NK-92 (cell line): ENCODE results near the gene VEGFB.

Source experiments
- DNase-seq: peaks from one replicate; lab custom pipeline; 2025; ENCODE audit not compliant: unreplicated experiment; lab: John Stamatoyannopoulos, UW

VEGFB gene

GRCh38 chr11:64233913-64234586 lies at the start of gene VEGFB:
VEGFB (plus strand) TSS chr11:64234584; CDS start chr11:64234834, 250 bp downstream.
- no peak for DNase-seq

GRCh38 chr11:64185175-64185692 lies 49.1 kb upstream of the VEGFB start:
- no peak for DNase-seq

GRCh38 chr11:64185693-64186491 lies 48.5 kb upstream of the VEGFB start, which contains the start of gene STIP1:
STIP1 (plus strand) TSS chr11:64186171; CDS start chr11:64186262, 91 bp downstream.
- peak; percentile 98 for DNase-seq

- no peak for DNase-seq
These were observed 47.8 kb upstream of the VEGFB start for GRCh38 chr11:64186492-64187165.

GRCh38 chr11:64192434-64192833 lies 42.0 kb upstream of the VEGFB start:
- DNase-seq: no peak

GRCh38 chr11:64196626-64197025 lies 37.8 kb upstream of the VEGFB start:
- no peak for DNase-seq

- DNase-seq: no peak
These were observed 35.9 kb upstream of the VEGFB start for GRCh38 chr11:64198511-64198910.

GRCh38 chr11:64201543-64201942 lies 32.8 kb upstream of the VEGFB start:
- no peak for DNase-seq

GRCh38 chr11:64202992-64203391 lies 31.4 kb upstream of the VEGFB start:
- DNase-seq: no peak

- DNase-seq: no peak
These were observed 30.8 kb upstream of the VEGFB start for GRCh38 chr11:64203421-64204079.

- no peak for DNase-seq
These were observed 30.3 kb upstream of the VEGFB start for GRCh38 chr11:64204080-64204440.

GRCh38 chr11:64204464-64204989 lies 29.9 kb upstream of the VEGFB start:
- peak; percentile 42 for DNase-seq

- DNase-seq: no peak
These were observed 27.7 kb upstream of the VEGFB start, which contains the start of gene FERMT3 for GRCh38 chr11:64206457-64207255. FERMT3 (plus strand) TSS chr11:64206721; CDS start chr11:64207365, 644 bp downstream.

- no peak for DNase-seq
These were observed 26.9 kb upstream of the VEGFB start for GRCh38 chr11:64207256-64208085.

- DNase-seq: no peak
These were observed 26.1 kb upstream of the VEGFB start for GRCh38 chr11:64208086-64208795.

- DNase-seq: no peak
These were observed 25.4 kb upstream of the VEGFB start for GRCh38 chr11:64208796-64209562.

GRCh38 chr11:64209563-64209843 lies 24.9 kb upstream of the VEGFB start:
- no peak for DNase-seq
